ENCODE results near the gene FBN1.

FBN1 gene

GRCh38 chr15:48469271-48469670, 176.2 kb downstream of the FBN1 start:
- DNase-seq (ENCODE audit: low read depth) = peak; percentile 50

- DNase-seq (ENCODE audit: low read depth) = no peak
These were observed 177.7 kb downstream of the FBN1 start for GRCh38 chr15:48467801-48468200.

- DNase-seq (ENCODE audit: low read depth) = no peak
These were observed 178.7 kb downstream of the FBN1 start for GRCh38 chr15:48466820-48467219.

GRCh38 chr15:48466079-48466478, 179.4 kb downstream of the FBN1 start:
- DNase-seq (ENCODE audit: low read depth) = no peak

- no peak for DNase-seq (ENCODE audit: low read depth)
These were observed 180.1 kb downstream of the FBN1 start for GRCh38 chr15:48465410-48465809.

GRCh38 chr15:48463366-48463880, 182.1 kb downstream of the FBN1 start:
- no peak for DNase-seq (ENCODE audit: low read depth)

- no peak for DNase-seq (ENCODE audit: low read depth)
These were observed 182.8 kb downstream of the FBN1 start for GRCh38 chr15:48462688-48463087.

GRCh38 chr15:48459571-48460442, 185.7 kb downstream of the FBN1 start:
- DNase-seq (ENCODE audit: low read depth) = peak; percentile 90

GRCh38 chr15:48458876-48459275, 186.6 kb downstream of the FBN1 start:
- peak; percentile 49 for DNase-seq (ENCODE audit: low read depth)

- DNase-seq (ENCODE audit: low read depth) = no peak
These were observed 189.4 kb downstream of the FBN1 start for GRCh38 chr15:48456134-48456533.

GRCh38 chr15:48451736-48452135, 193.8 kb downstream of the FBN1 start:
- DNase-seq (ENCODE audit: low read depth) = no peak

- no peak for DNase-seq (ENCODE audit: low read depth)
These were observed 194.3 kb downstream of the FBN1 start for GRCh38 chr15:48451241-48451640.

GRCh38 chr15:48449734-48450133, 195.8 kb downstream of the FBN1 start:
- no peak for DNase-seq (ENCODE audit: low read depth)

GRCh38 chr15:48447657-48448056, 197.9 kb downstream of the FBN1 start:
- DNase-seq (ENCODE audit: low read depth) = peak; percentile 60

- DNase-seq (ENCODE audit: low read depth) = no peak
These were observed 198.5 kb downstream of the FBN1 start for GRCh38 chr15:48447058-48447457.

GRCh38 chr15:48442011-48442410, 203.5 kb downstream of the FBN1 start:
- no peak for DNase-seq (ENCODE audit: low read depth)

GRCh38 chr15:48440084-48440483, 205.4 kb downstream of the FBN1 start:
- peak; percentile 73 for DNase-seq (ENCODE audit: low read depth)

- no peak for DNase-seq (ENCODE audit: low read depth)
These were observed 208.3 kb downstream of the FBN1 start for GRCh38 chr15:48437178-48437577.

GRCh38 chr15:48435321-48435720, 210.2 kb downstream of the FBN1 start:
- DNase-seq (ENCODE audit: low read depth) = no peak

GRCh38 chr15:48433226-48433886, 212.2 kb downstream of the FBN1 start:
- DNase-seq (ENCODE audit: low read depth) = peak; percentile 66

GRCh38 chr15:48432688-48433087, 212.8 kb downstream of the FBN1 start:
- no peak for DNase-seq (ENCODE audit: low read depth)

- DNase-seq (ENCODE audit: low read depth) = peak; percentile 26
These were observed 217.5 kb downstream of the FBN1 start for GRCh38 chr15:48427960-48428547.

GRCh38 chr15:48427479-48427878, 218.0 kb downstream of the FBN1 start:
- no peak for DNase-seq (ENCODE audit: low read depth)

All from iris pigment epithelial cell (primary cell).